Neural progenitor cell (in vitro differentiated cells): ENCODE results near the gene STEAP3. TPM values are rescaled to one million over a fixed set of nuclear protein-coding genes. Genes with fewer than 3 reads are reported as not detected.

Experiments used
- DNase-seq: peaks from one replicate; pipeline ENCODE4 v3.0.0-alpha.2; 2016; ENCODE audit warnings: low spot score
- H2AFZ ChIP-seq: fragments of 200-600 bp; sonication (generic); replicated peaks from 2 replicates; pipeline ENCODE4 v1.6.1; 2016; ENCODE audit warnings: antibody characterized with exemption
- H3F3A ChIP-seq: fragments of 200-600 bp; sonication (generic); 2 replicates; pipeline ENCODE4 v1.6.1; 2016; ENCODE audit warnings: antibody characterized with exemption, low read depth
- H3K27ac ChIP-seq: fragments of 200-600 bp; sonication (generic); 2 replicates; pipeline ENCODE4 v1.5.1; 2016; ENCODE audit warnings: mild to moderate bottlenecking
- H3K27me3 ChIP-seq: fragments of 200-600 bp; sonication (generic); 2 replicates; pipeline ENCODE4 v1.6.1; 2016; ENCODE audit warnings: mild to moderate bottlenecking, moderate library complexity
- H3K36me3 ChIP-seq: fragments of 200-600 bp; sonication (generic); 2 replicates; pipeline ENCODE4 v1.5.1; 2016
- H3K4me1 ChIP-seq: fragments of 200-600 bp; sonication (generic); 2 replicates; pipeline ENCODE4 v1.6.1; 2016; ENCODE audit warnings: mixed run types
- H3K4me2 ChIP-seq: fragments of 200-600 bp; sonication (generic); 2 replicates; pipeline ENCODE4 v1.6.1; 2016
- H3K4me3 ChIP-seq: fragments of 200-600 bp; sonication (generic); 2 replicates; pipeline ENCODE4 v1.5.1; 2016
- H3K79me2 ChIP-seq: fragments of 200-600 bp; sonication (generic); 2 replicates; pipeline ENCODE4 v1.6.1; 2016; ENCODE audit warnings: low read depth
- H3K9ac ChIP-seq: fragments of 200-600 bp; sonication (generic); 2 replicates; pipeline ENCODE4 v1.6.1; 2016
- H3K9me3 ChIP-seq: fragments of 200-600 bp; sonication (generic); 2 replicates; pipeline ENCODE4 v1.5.1; 2016; ENCODE audit warnings: low read depth
- H4K20me1 ChIP-seq: fragments of 200-600 bp; sonication (generic); 2 replicates; pipeline ENCODE4 v1.6.1; 2016; ENCODE audit warnings: low read depth
- H3K27ac Mint-ChIP-seq: 3 replicates; pipeline ENCODE4 v1.8.0; 2021; ENCODE audit warnings: mixed read lengths
- H3K27me3 Mint-ChIP-seq: 2 replicates; pipeline ENCODE4 v1.8.0; 2022; ENCODE audit warnings: low read depth, mild to moderate bottlenecking, inconsistent platforms, moderate library complexity, mixed read lengths; ENCODE audit not compliant: insufficient read depth
- H3K36me3 Mint-ChIP-seq: 3 replicates; pipeline ENCODE4 v1.8.0; 2021; ENCODE audit warnings: mixed read lengths
- H3K4me1 Mint-ChIP-seq: 3 replicates; pipeline ENCODE4 v1.8.0; 2021; ENCODE audit warnings: mixed read lengths
- H3K4me3 Mint-ChIP-seq: 3 replicates; pipeline ENCODE4 v1.8.0; 2021; ENCODE audit warnings: mild to moderate bottlenecking, moderate library complexity, mixed read lengths
- H3K9me3 Mint-ChIP-seq: 3 replicates; pipeline ENCODE4 v1.8.0; 2020; ENCODE audit warnings: mixed read lengths
- EZH2 ChIP-seq: fragments of 200-600 bp; sonication (generic); IDR thresholded peaks from 2 replicates; pipeline ENCODE4 v1.6.1; 2017; ENCODE audit warnings: antibody characterized with exemption, mild to moderate bottlenecking, moderate library complexity
- EZH2phosphoT487 ChIP-seq: fragments of 200-600 bp; sonication (generic); IDR thresholded peaks from 2 replicates; pipeline ENCODE4 v1.6.1; 2017; ENCODE audit warnings: antibody characterized with exemption
- total RNA-seq: library from RNA; depleted of rRNA; stranded (reverse); fragments of >200 nt; gene quantifications from 2 replicates; pipeline ENCODE4 v1.2.3, GENCODE V29; 2015; ENCODE audit warnings: low replicate concordance
- TF ChIP-seq, protein P1 (sequence below): fragments of 200-600 bp; sonication (generic); IDR thresholded peaks from 2 replicates; pipeline ENCODE4 v1.5.1; 2017; ENCODE audit warnings: antibody characterized with exemption, mild to moderate bottlenecking

Gene STEAP3
- total RNA-seq, 1 donor from 2014 or later: 0.30 TPM

GRCh38 chr2:119283873-119284331 lies 60.3 kb downstream of the STEAP3 start:
- Histone ChIP-seq H3F3A (no peaks in the 10 kb centered on the region), H2AFZ (no peak overlapping the region), H3K4me2 (no peak overlapping the region), H3K36me3 (no peaks in the 10 kb centered on the region), H3K79me2 (no peaks in the 10 kb centered on the region), H4K20me1 (no peaks in the 10 kb centered on the region), H3K27me3 (no peaks in the 10 kb centered on the region), H3K9me3 (no peaks in the 10 kb centered on the region), H3K27ac (no peak overlapping the region), H3K9ac (no peak overlapping the region), H3K4me1 (no peaks in the 10 kb centered on the region), H3K4me3 (no peak overlapping the region)
- Mint-ChIP-seq H3K36me3 (no peaks in the 10 kb centered on the region), H3K4me1 (peaks cover 2% of the 10 kb centered on the region), H3K4me3 (no peak overlapping the region), H3K27me3 (peaks cover 2% of the 10 kb centered on the region), H3K9me3 (no peaks in the 10 kb centered on the region), H3K27ac (no peak overlapping the region)
- no peak for DNase-seq
- TF ChIP-seq EZH2 (no peak), EZH2phosphoT487 (no peak)
- TF ChIP-seq, protein P1, sequence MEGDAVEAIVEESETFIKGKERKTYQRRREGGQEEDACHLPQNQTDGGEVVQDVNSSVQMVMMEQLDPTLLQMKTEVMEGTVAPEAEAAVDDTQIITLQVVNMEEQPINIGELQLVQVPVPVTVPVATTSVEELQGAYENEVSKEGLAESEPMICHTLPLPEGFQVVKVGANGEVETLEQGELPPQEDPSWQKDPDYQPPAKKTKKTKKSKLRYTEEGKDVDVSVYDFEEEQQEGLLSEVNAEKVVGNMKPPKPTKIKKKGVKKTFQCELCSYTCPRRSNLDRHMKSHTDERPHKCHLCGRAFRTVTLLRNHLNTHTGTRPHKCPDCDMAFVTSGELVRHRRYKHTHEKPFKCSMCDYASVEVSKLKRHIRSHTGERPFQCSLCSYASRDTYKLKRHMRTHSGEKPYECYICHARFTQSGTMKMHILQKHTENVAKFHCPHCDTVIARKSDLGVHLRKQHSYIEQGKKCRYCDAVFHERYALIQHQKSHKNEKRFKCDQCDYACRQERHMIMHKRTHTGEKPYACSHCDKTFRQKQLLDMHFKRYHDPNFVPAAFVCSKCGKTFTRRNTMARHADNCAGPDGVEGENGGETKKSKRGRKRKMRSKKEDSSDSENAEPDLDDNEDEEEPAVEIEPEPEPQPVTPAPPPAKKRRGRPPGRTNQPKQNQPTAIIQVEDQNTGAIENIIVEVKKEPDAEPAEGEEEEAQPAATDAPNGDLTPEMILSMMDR: no peak

DNA sequence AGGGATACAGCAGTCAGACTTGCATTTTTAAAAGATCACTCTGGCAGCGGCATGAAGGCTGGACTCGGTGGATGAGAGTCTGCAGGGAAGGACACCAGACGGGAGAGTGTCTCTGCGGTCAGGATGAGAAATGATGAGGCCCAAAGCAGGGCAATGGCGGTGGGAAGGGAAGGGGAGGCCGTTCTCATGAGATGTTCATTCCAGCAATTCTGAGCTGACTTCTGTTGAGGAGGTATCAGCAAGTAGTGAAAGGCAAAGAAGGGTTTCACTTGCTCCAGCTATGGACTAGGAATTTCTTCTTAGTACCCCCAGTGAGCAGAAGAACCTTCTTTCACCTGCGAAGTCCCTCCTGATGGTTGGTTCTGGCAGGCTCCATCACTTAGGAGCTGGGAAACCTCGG lies 63.0 kb downstream of the STEAP3 start:
- no peak overlapping the region for H3K9ac ChIP-seq
- H3K9me3 ChIP-seq: no peaks in the 10 kb centered on the region

DNA sequence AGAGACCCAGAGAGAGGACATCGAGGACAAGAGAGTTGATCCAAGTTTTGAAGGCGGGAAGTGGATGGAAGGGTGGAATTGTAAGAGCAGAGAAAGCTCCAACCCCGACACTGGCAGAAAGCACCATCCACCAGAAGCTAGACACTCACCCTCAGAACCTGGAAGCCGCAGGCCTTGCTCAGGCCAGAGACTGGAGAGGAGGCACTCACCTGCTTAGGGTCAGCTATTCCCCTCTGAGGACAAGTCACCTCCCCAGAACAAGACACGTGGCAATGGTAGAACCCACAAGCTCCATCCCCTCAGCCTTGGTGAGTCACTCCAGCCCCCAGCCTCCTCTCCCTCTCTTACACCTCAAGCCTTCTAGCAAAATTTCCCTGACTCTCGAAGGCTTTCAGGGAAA lies 64.9 kb downstream of the STEAP3 start:
- Histone ChIP-seq H3K9ac (no peak overlapping the region), H3K4me2 (no peak overlapping the region), H3K9me3 (no peaks in the 10 kb centered on the region), H3K27me3 (no peaks in the 10 kb centered on the region), H4K20me1 (no peaks in the 10 kb centered on the region), H3K36me3 (no peaks in the 10 kb centered on the region), H3F3A (no peaks in the 10 kb centered on the region), H3K79me2 (no peaks in the 10 kb centered on the region), H3K4me3 (no peak overlapping the region), H2AFZ (no peak overlapping the region), H3K4me1 (no peaks in the 10 kb centered on the region), H3K27ac (no peak overlapping the region)
- H3K27ac Mint-ChIP-seq: no peak overlapping the region
- no peaks in the 10 kb centered on the region for H3K9me3 Mint-ChIP-seq
- H3K27me3 Mint-ChIP-seq: peaks cover 2% of the 10 kb centered on the region
- TF ChIP-seq, protein P1: no peak
- TF ChIP-seq EZH2: no peak
- TF ChIP-seq EZH2phosphoT487: no peak
- peaks cover 5% of the 10 kb centered on the region for H3K4me1 Mint-ChIP-seq
- DNase-seq: no peak
- H3K36me3 Mint-ChIP-seq: no peaks in the 10 kb centered on the region
- H3K4me3 Mint-ChIP-seq: no peak overlapping the region

More for the DNA sequence above, 63.0 kb downstream of the STEAP3 start:
- Histone ChIP-seq H3K4me1 (no peaks in the 10 kb centered on the region), H3K27ac (no peak overlapping the region), H4K20me1 (no peaks in the 10 kb centered on the region), H3K36me3 (no peaks in the 10 kb centered on the region), H3F3A (no peaks in the 10 kb centered on the region), H3K27me3 (no peaks in the 10 kb centered on the region), H3K4me2 (no peak overlapping the region), H2AFZ (no peak overlapping the region), H3K79me2 (no peaks in the 10 kb centered on the region), H3K4me3 (no peak overlapping the region)
- no peaks in the 10 kb centered on the region for H3K9me3 Mint-ChIP-seq
- DNase-seq: no peak
- H3K27ac Mint-ChIP-seq: no peak overlapping the region
- no peak overlapping the region for H3K4me3 Mint-ChIP-seq
- TF ChIP-seq EZH2phosphoT487: no peak
- no peak for TF ChIP-seq EZH2
- TF ChIP-seq, protein P1: no peak
- H3K4me1 Mint-ChIP-seq: peaks cover 2% of the 10 kb centered on the region
- no peaks in the 10 kb centered on the region for H3K36me3 Mint-ChIP-seq
- peaks cover 2% of the 10 kb centered on the region for H3K27me3 Mint-ChIP-seq
